Heart right ventricle (tissue), 16 donors: Measurements from ENCODE around the gene SCN3B. TPM values are rescaled to one million over a fixed set of nuclear protein-coding genes. Genes with fewer than 3 reads are reported as not detected.

ENCODE experiments used
- ATAC-seq, 8 donors: fragments of 200-7000 bp; cut with Tn5 transposase; one replicate each; pipeline ENCODE4 v1.9.1; 2020; ENCODE audit warnings: mild to moderate bottlenecking in 8 of 8, moderate library complexity in 8 of 8, moderate number of reproducible peaks in 1 of 8
- DNase-seq, 2 donors: peaks; one replicate each; pipeline ENCODE4 v3.0.0-alpha.2; 2020
- H3K27ac ChIP-seq, 10 donors: fragments of 200-600 bp; sonication (generic) in 2 of 10; one replicate each; pipeline versions ENCODE4 v1.5.0 to v1.8.0; 2020 to 2022; ENCODE audit warnings: mild to moderate bottlenecking in 3 of 10
- H3K27me3 ChIP-seq, 7 donors: fragments of 200-600 bp; one replicate each; pipeline ENCODE4 v1.8.0; 2021 to 2022; ENCODE audit warnings: mild to moderate bottlenecking in 2 of 7
- H3K36me3 ChIP-seq, 9 donors: fragments of 200-600 bp; sonication (generic) in 1 of 9; one replicate each; pipeline versions ENCODE4 v1.5.0 to v1.8.0; 2020 to 2022; ENCODE audit warnings: mild to moderate bottlenecking in 2 of 9
- H3K4me1 ChIP-seq, 9 donors: fragments of 200-600 bp; sonication (generic) in 1 of 9; one replicate each; pipeline versions ENCODE4 v1.5.0 to v1.8.0; 2020 to 2022; ENCODE audit warnings: mild to moderate bottlenecking in 4 of 9
- H3K4me3 ChIP-seq, 10 donors: fragments of 200-600 bp; sonication (generic) in 2 of 10; one replicate each; pipeline versions ENCODE4 v1.5.0 to v1.8.0; 2020 to 2022; ENCODE audit warnings: mild to moderate bottlenecking in 7 of 10, moderate library complexity in 2 of 10
- H3K9me3 ChIP-seq, 11 donors: fragments of 200-600 bp in 10 of 11; sonication (generic) in 2 of 11; one replicate each; pipeline versions ENCODE4 v1.5.0 to v1.8.0; 2013 to 2022; ENCODE audit warnings: mild to moderate bottlenecking in 2 of 11, control low read depth in 1 of 11, moderate library complexity in 1 of 11
- CTCF ChIP-seq, 9 donors: fragments of 200-600 bp; sonication (generic) in 2 of 9; IDR thresholded peaks; one replicate each; pipeline versions ENCODE4 v1.5.0 to v1.8.0; 2021 to 2022; ENCODE audit warnings: antibody characterized with exemption in 9 of 9, mild to moderate bottlenecking in 5 of 9, moderate library complexity in 1 of 9
- WGBS, 2 donors: extraction: QIAGEN DNeasy Blood & Tissue Kit; methylation state at CpG; one replicate each; pipeline ENCODE4 v1.1.7; 2013; ENCODE audit warnings: inconsistent platforms in 1 of 2; 5-methylcytosine and 5-hydroxymethylcytosine counted together
- intact Hi-C, 10 donors: fragments of 100-400 bp; cut with DNase I; formaldehyde crosslinking; loops; one replicate each; pipeline versions ENCODE4 v1.11.1 to v1.14.2; 2022
- polyA plus RNA-seq, 2 donors: library from polyadenylated mRNA; stranded (reverse); fragments of 200-250 nt; gene quantifications; one replicate each; pipeline ENCODE4 v1.2.3, GENCODE V29; 2013
- total RNA-seq, 10 donors: library from RNA; stranded (reverse); fragmentation: NEBNext Ultra II Directional in 3 of 10; extraction: Animal tissue kit (Norgen Biotek cat#: 25700) in 3 of 10; gene quantifications; one replicate each; pipeline versions ENCODE4 v1.2.1 to v1.2.4, GENCODE V29; 2021 to 2023
- donor health status: Arrhythmogenic right ventricular cardiomyopathy.
- donor health status: ischemic (EF 13 %, LVEDD 7.1; RV severe dilation, severe dysfunction).
- donor health status: healthy with polysubstance abuse.
- donor health status: DM: no; HTN: yes; CAD: no.
- donor health status: DM: no; HTN: no; CAD: no.
- donor health status: ischemic (EF 25% LVEDD 6.9; RV normal size, moderate dysfunction).
- donor health status: ischemic (EF 25% LVEDD 5.7; RV mildly dilated, moderate dysfunction).
- donor health status: healthy.
- donor health status: DM: yes; HTN: yes; CAD: no.
- donor health status: Ischemic cardiomyopathy.
- donor health status: ischemic (EF 35%, LVEDD 5.7; RV mildly dilated, moderate dysfunction).
- donor health status: nonischemic (EF 11% LVEDD 7.7; RV severe dilation, severe dysfunction).
- donor health status: DM: yes; HTN: yes; CAD: no.
- donor health status: PGD.
- donor health status: ischemic (EF 29% LVEDD 5.4; RV normal size, mild dysfunction).
- donor health status: nonischemic (EF 23%, LVEDD 6.1; RV moderate dilation, normal function).

SCN3B gene
- total and polyA plus RNA-seq, 12 donors, result 0.26 to 3.4 (median 1.3) TPM

GRCh38 chr11:123607781-123608180 is 46.6 kb downstream of the SCN3B start:
- ATAC-seq (no peak), DNase-seq (no peak)
- Histone ChIP-seq H3K27ac (no peak overlapping the region), H3K9me3 (no peaks in the 10 kb centered on the region), H3K27me3 (no peaks in the 10 kb centered on the region), H3K36me3 (peaks cover 0 to 90% (median 0%) of the 10 kb centered on the region in 9 donors), H3K4me1 (peaks cover 0 to 19% (median 0%) of the 10 kb centered on the region in 9 donors), H3K4me3 (no peak overlapping the region)
- intact Hi-C loops, result no loop called here
- whole genome bisulfite sequencing, 2 donors, result 86 to 90% methylated on average over 1 of the region's 1 CpG
- no peak for TF ChIP-seq CTCF (IDR thresholded peaks at IDR 0.05)

DNA sequence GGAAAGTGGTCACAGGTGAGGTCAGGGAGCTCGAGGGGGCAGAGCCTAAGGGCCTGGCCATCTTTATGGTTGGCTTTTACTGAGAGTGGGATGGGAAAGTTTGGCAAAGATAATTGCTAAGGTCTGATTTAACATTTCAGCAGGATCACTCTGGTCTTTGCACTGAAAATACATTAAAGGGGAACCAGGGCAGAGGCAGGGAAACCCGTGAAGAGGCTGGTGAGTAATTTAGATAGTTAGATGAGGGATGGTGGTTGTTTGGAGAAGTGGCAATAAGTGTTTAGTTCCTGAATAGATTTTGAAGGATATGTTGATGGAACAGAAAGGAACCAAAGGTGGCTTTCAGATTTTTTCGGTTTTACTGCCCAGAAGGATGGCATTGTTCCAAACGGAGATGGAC is 50.8 kb downstream of the SCN3B start:
- H3K27me3 ChIP-seq, result no peaks in the 10 kb centered on the region
- intact Hi-C loops, result no loop called here
- no peak for ATAC-seq
- no peaks in the 10 kb centered on the region for H3K9me3 ChIP-seq
- no peak overlapping the region for H3K4me3 ChIP-seq
- no peak for TF ChIP-seq CTCF (IDR thresholded peaks at IDR 0.05)
- peaks cover 0 to 84% (median 0%) of the 10 kb centered on the region in 9 donors for H3K36me3 ChIP-seq
- WGBS, 2 donors, result 90 to 91% methylated on average over 4 of the region's 4 CpGs
- no peak overlapping the region for H3K27ac ChIP-seq
- peaks cover 0 to 24% (median 0%) of the 10 kb centered on the region in 9 donors for H3K4me1 ChIP-seq
- no peak for DNase-seq

- Histone ChIP-seq H3K4me3 (no peak overlapping the region), H3K9me3 (no peaks in the 10 kb centered on the region), H3K36me3 (peaks cover 0 to 84% (median 0%) of the 10 kb centered on the region in 9 donors), H3K4me1 (peaks cover 0 to 24% (median 0%) of the 10 kb centered on the region in 9 donors), H3K27me3 (no peaks in the 10 kb centered on the region), H3K27ac (no peak overlapping the region)
- ATAC-seq (peak in 1 of 8 donors; percentile 22), DNase-seq (no peak)
- intact Hi-C loops, result no loop called here
- no peak for TF ChIP-seq CTCF (IDR thresholded peaks at IDR 0.05)
- 81 to 91% methylated on average over 4 of the region's 4 CpGs for WGBS, 2 donors
These were observed 52.7 kb downstream of the SCN3B start for GRCh38 chr11:123601743-123602142.

DNA sequence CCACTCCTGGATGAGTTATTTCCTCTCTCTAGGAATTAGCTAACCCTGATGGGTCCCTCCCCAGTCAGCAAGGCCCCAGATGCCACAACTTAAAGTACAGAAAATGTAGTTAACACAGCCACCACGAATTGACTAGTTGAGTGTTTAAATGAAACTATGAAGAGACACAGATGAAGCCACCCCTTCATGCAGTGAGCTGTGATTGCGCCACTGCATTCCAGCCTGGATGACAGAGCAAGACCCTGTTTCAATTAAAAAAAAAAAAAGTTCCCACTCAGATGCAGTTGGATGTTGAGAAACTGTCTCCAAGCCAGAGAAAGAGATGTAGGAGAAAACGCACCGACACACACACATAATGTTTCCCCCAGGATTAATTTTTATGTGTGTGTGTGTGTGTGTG is 53.3 kb downstream of the SCN3B start:
- H3K36me3 ChIP-seq, result peaks cover 0 to 84% (median 0%) of the 10 kb centered on the region in 9 donors
- DNase-seq (no peak), ATAC-seq (no peak)
- no peak overlapping the region for H3K4me3 ChIP-seq
- peaks cover 0 to 24% (median 0%) of the 10 kb centered on the region in 9 donors for H3K4me1 ChIP-seq
- H3K27ac ChIP-seq, result no peak overlapping the region
- H3K9me3 ChIP-seq, result no peaks in the 10 kb centered on the region
- no peaks in the 10 kb centered on the region for H3K27me3 ChIP-seq
- no peak for TF ChIP-seq CTCF (IDR thresholded peaks at IDR 0.05)
- WGBS, 2 donors, result 85 to 88% methylated on average over 4 of the region's 4 CpGs
- intact Hi-C loops, result no loop called here
